OCI-LY1 (cell line): Measurements from ENCODE around the gene ATP2A2.

ENCODE experiments used
- H2AFZ ChIP-seq: fragments of 200-600 bp; sonication (generic), shearing (Covaris generic); 2 replicates; pipeline ENCODE4 v1.6.0; 2014; ENCODE audit warnings: antibody characterized with exemption, mild to moderate bottlenecking, low read length
- H3F3A ChIP-seq: fragments of 200-600 bp; sonication (generic), shearing (Covaris generic); 2 replicates; pipeline ENCODE4 v1.6.0; 2014; ENCODE audit warnings: mild to moderate bottlenecking, antibody characterized with exemption, low read length, moderate library complexity; ENCODE audit not compliant: insufficient read depth
- H3K27ac ChIP-seq: fragments of 200-600 bp; sonication (generic); 2 replicates; pipeline ENCODE4 v1.5.1; 2014; ENCODE audit warnings: low read length, mixed run types, mild to moderate bottlenecking, low read depth; ENCODE audit not compliant: poor library complexity, severe bottlenecking
- H3K27me3 ChIP-seq: fragments of 200-600 bp; sonication (generic); 2 replicates; pipeline ENCODE4 v1.6.0; 2014; ENCODE audit warnings: antibody characterized with exemption, mild to moderate bottlenecking, low read length, moderate library complexity; ENCODE audit not compliant: insufficient read depth
- H3K36me3 ChIP-seq: fragments of 200-600 bp; sonication (generic); 2 replicates; pipeline ENCODE4 v1.6.1; 2014; ENCODE audit warnings: mild to moderate bottlenecking, antibody characterized with exemption, low read length, moderate library complexity, mixed read lengths; ENCODE audit not compliant: insufficient read depth
- H3K4me1 ChIP-seq: fragments of 200-600 bp; sonication (generic); 2 replicates; pipeline ENCODE4 v1.5.1; 2014; ENCODE audit warnings: mild to moderate bottlenecking, low read length, moderate library complexity; ENCODE audit not compliant: insufficient read depth, severe bottlenecking
- H3K4me2 ChIP-seq: fragments of 200-600 bp; sonication (generic), shearing (Covaris generic); 2 replicates; pipeline ENCODE4 v1.6.1; 2014; ENCODE audit warnings: low read length
- H3K4me3 ChIP-seq: fragments of 200-600 bp; sonication (generic); 2 replicates; pipeline ENCODE4 v1.5.1; 2014; ENCODE audit warnings: low read length, low read depth, mild to moderate bottlenecking, mixed read lengths; ENCODE audit not compliant: poor library complexity, severe bottlenecking
- H3K79me2 ChIP-seq: fragments of 200-600 bp; shearing (Covaris generic); 2 replicates; pipeline ENCODE4 v1.6.1; 2016; ENCODE audit warnings: mixed run types, low read length, mixed read lengths; ENCODE audit not compliant: insufficient read depth
- H3K9ac ChIP-seq: fragments of 200-600 bp; sonication (generic), shearing (Covaris generic); 2 replicates; pipeline ENCODE4 v1.6.1; 2014; ENCODE audit warnings: mild to moderate bottlenecking, low read length, mixed read lengths
- H3K9me2 ChIP-seq: fragments of 200-600 bp; sonication (generic), shearing (Covaris generic); 2 replicates; pipeline ENCODE4 v1.6.1; 2014; ENCODE audit warnings: low read depth, mild to moderate bottlenecking, low read length, mixed read lengths
- H3K9me3 ChIP-seq: fragments of 200-600 bp; shearing (Covaris generic); 2 replicates; pipeline ENCODE4 v1.6.1; 2014; ENCODE audit warnings: low read length, mixed read lengths
- H4K20me1 ChIP-seq: fragments of 200-600 bp; sonication (generic), shearing (Covaris generic); 2 replicates; pipeline ENCODE4 v1.6.0; 2016; ENCODE audit warnings: mild to moderate bottlenecking, low read length; ENCODE audit not compliant: insufficient read depth
- EZH2 ChIP-seq: fragments of 200-600 bp; sonication (generic), shearing (Covaris generic); IDR thresholded peaks from 2 replicates; pipeline ENCODE4 v1.8.0; 2017; ENCODE audit warnings: borderline replicate concordance, mixed run types, mild to moderate bottlenecking, antibody characterized with exemption, low read length, moderate library complexity, mixed read lengths
- TF ChIP-seq, protein P1 (sequence below): fragments of 200-600 bp; sonication (generic), shearing (Covaris generic); IDR thresholded peaks from 2 replicates; pipeline ENCODE4 v1.5.1; 2017; ENCODE audit warnings: mild to moderate bottlenecking, antibody characterized with exemption, low read length, moderate library complexity, mixed read lengths

Gene ATP2A2

GRCh38 chr12:110317911-110318310 lies 36.9 kb downstream of the ATP2A2 start:
- TF ChIP-seq EZH2, result no peak
- TF ChIP-seq, protein P1, sequence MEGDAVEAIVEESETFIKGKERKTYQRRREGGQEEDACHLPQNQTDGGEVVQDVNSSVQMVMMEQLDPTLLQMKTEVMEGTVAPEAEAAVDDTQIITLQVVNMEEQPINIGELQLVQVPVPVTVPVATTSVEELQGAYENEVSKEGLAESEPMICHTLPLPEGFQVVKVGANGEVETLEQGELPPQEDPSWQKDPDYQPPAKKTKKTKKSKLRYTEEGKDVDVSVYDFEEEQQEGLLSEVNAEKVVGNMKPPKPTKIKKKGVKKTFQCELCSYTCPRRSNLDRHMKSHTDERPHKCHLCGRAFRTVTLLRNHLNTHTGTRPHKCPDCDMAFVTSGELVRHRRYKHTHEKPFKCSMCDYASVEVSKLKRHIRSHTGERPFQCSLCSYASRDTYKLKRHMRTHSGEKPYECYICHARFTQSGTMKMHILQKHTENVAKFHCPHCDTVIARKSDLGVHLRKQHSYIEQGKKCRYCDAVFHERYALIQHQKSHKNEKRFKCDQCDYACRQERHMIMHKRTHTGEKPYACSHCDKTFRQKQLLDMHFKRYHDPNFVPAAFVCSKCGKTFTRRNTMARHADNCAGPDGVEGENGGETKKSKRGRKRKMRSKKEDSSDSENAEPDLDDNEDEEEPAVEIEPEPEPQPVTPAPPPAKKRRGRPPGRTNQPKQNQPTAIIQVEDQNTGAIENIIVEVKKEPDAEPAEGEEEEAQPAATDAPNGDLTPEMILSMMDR, result no peak
- peaks cover 37% of the 10 kb centered on the region for H3K36me3 ChIP-seq
- H3K9me2 ChIP-seq, result no peaks in the 10 kb centered on the region
- no peak overlapping the region for H3K9ac ChIP-seq
- H3K27me3 ChIP-seq, result no peaks in the 10 kb centered on the region
- peaks cover 29% of the 10 kb centered on the region for H3K79me2 ChIP-seq
- H2AFZ ChIP-seq, result no peak overlapping the region
- no peaks in the 10 kb centered on the region for H4K20me1 ChIP-seq
- H3K27ac ChIP-seq, result no peak overlapping the region
- no peaks in the 10 kb centered on the region for H3K9me3 ChIP-seq
- no peak overlapping the region for H3K4me2 ChIP-seq
- H3K4me3 ChIP-seq, result no peak overlapping the region
- no peaks in the 10 kb centered on the region for H3K4me1 ChIP-seq
- no peaks in the 10 kb centered on the region for H3F3A ChIP-seq

GRCh38 chr12:110320550-110320949 lies 39.5 kb downstream of the ATP2A2 start:
- peaks cover 54% of the 10 kb centered on the region for H3K36me3 ChIP-seq
- H3K79me2 ChIP-seq, result peaks cover 28% of the 10 kb centered on the region

GRCh38 chr12:110329710-110330109 lies 48.7 kb downstream of the ATP2A2 start:
- Histone ChIP-seq H3K9me2 (no peaks in the 10 kb centered on the region), H3K27me3 (no peaks in the 10 kb centered on the region), H3K4me3 (no peak overlapping the region), H3K9me3 (no peaks in the 10 kb centered on the region), H3K79me2 (no peaks in the 10 kb centered on the region; the same call in 1 of the 2 replicates), H3K27ac (no peak overlapping the region), H3K9ac (no peak overlapping the region), H2AFZ (no peak overlapping the region), H3K36me3 (peaks cover 81% of the 10 kb centered on the region), H3F3A (no peaks in the 10 kb centered on the region), H3K4me2 (no peak overlapping the region), H4K20me1 (no peaks in the 10 kb centered on the region), H3K4me1 (no peaks in the 10 kb centered on the region)
- TF ChIP-seq, protein P1, result no peak
- TF ChIP-seq EZH2, result no peak

More at GRCh38 chr12:110320550-110320949, 39.5 kb downstream of the ATP2A2 start:
- no peak overlapping the region for H3K9ac ChIP-seq
- H2AFZ ChIP-seq, result no peak overlapping the region
- no peaks in the 10 kb centered on the region for H3K27me3 ChIP-seq
- H4K20me1 ChIP-seq, result no peaks in the 10 kb centered on the region
- H3K9me3 ChIP-seq, result no peaks in the 10 kb centered on the region
- TF ChIP-seq, protein P1, result no peak
- no peak for TF ChIP-seq EZH2
- no peak overlapping the region for H3K27ac ChIP-seq
- no peaks in the 10 kb centered on the region for H3K9me2 ChIP-seq
- no peak overlapping the region for H3K4me2 ChIP-seq
- no peak overlapping the region for H3K4me3 ChIP-seq
- no peaks in the 10 kb centered on the region for H3F3A ChIP-seq
- H3K4me1 ChIP-seq, result no peaks in the 10 kb centered on the region
